GM12873 (cell line): ENCODE measurements around the gene NOL9.

Experiments used
- TF ChIP-seq, protein P1 (sequence below): IDR thresholded peaks from 2 replicates; pipeline ENCODE4 v1.5.1; 2012; ENCODE audit warnings: low read depth, mild to moderate bottlenecking, moderate library complexity, low read length, control low read depth; ENCODE audit not compliant: insufficient read depth; ENCODE audit errors: missing control alignments

NOL9 gene

DNA sequence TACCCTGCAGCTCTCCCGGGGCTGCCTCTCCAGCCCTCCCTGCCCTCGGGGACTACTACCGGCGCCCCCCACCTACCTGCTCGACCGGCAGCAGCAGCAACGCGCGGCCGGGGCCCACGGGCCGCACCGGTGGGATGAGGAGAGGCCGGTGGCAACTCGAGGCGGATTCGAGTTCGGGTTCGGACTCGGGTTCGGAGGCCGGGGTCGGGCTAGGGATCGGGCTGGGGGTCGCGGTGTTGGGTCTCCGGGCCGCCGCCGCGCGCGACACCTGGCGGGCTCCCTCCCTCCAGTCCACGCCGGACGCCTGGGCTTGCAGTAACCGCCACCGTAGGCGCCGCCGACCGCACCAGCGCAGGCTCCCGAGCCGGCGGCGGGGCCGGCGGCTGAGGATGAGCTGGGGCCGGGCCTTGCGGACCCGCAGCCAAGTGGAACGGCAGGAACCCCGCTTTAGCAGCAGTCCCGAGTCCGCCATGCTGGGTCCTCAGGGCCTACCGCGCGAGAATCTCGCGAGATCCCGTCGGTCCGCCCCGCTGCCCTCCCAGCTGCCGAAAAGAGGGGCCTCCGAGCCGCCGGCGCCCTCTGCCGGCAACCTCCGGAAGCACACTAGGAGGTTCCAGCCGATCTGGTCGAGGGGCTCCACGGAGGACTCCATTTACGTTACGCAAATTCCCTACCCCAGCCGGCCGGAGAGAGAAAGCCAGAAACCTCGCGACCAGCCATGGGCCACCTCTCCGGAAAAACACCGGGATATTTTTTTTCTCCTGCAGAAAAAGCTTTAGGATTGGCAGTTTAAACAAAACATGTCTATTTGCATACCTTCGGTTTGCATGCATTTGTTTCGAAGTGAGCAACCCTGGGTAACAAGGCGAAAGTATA is at the start of gene NOL9:
Gene NOL9 (minus strand): TSS at position 483 of the 876 bp plus-strand sequence. CDS start 11 bp downstream, at position 472.
- TF ChIP-seq, protein P1, sequence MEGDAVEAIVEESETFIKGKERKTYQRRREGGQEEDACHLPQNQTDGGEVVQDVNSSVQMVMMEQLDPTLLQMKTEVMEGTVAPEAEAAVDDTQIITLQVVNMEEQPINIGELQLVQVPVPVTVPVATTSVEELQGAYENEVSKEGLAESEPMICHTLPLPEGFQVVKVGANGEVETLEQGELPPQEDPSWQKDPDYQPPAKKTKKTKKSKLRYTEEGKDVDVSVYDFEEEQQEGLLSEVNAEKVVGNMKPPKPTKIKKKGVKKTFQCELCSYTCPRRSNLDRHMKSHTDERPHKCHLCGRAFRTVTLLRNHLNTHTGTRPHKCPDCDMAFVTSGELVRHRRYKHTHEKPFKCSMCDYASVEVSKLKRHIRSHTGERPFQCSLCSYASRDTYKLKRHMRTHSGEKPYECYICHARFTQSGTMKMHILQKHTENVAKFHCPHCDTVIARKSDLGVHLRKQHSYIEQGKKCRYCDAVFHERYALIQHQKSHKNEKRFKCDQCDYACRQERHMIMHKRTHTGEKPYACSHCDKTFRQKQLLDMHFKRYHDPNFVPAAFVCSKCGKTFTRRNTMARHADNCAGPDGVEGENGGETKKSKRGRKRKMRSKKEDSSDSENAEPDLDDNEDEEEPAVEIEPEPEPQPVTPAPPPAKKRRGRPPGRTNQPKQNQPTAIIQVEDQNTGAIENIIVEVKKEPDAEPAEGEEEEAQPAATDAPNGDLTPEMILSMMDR, result peak; percentile 93

DNA sequence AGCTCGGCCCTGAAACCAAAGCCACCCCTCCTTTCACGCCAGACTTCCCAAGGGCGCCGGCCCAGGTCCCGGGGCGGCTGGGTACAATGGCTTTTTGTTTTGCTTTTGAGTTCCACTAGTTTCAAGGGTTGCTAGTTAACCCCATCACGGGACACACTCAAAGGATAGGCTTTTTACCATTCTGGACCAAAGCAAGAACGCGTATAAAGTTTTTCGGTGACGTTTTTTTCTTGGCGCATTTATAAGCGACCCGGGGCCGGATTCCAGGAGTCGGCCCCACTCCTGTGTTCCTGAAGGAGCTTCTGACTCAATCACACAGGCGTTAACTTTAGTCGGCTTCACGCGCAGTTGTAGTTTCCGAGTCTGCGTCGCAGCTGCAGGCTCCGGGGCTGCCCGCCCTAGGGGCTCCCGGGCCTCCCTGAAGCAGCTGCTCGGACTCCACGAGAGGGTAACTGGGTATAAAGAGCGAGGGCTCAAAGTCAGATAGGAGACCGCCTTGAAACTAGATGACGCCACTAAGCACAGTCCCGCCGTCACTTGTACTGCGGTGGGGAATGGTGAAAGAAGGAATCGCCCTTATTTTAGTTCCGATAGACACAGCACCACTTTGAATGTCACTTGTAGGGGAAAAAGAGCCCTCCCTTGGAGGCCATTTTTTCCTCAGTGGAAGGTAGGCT is 49.1 kb upstream of the NOL9 start:
- TF ChIP-seq, protein P1, result no peak

DNA sequence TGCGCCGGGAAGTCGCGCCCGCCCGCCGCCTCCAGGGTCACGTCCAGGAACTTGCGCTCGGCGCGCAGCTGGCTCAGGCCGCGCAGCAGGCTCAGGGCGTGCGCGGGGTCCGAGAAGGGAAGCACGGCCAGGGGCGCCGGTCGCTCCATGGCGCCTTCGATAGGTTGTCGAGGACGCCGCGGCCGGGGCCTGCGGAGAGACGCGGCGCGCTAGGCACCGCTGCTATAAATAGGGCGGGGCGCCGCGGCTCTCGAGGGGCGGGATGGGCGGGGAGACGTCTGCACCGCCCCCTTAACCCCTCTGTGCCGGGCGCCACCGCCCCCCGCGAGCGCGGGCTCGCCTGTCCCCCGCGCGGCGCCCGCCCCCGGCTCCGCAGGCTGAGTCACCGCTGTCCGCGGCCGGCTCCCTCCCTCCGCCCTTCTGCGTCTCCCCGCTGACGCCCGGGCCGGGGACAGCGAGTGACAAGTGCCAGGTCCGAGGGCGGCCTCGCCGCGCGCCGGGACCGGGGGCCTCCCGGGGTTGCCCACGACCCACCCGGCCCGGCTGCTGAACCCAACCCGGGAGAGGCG is 48.4 kb upstream of the NOL9 start, which contains the start of gene KLHL21:
Gene KLHL21 (minus strand): TSS at position 201 of the 569 bp plus-strand sequence. CDS start 52 bp downstream, at position 149.
- TF ChIP-seq, protein P1, result no peak

DNA sequence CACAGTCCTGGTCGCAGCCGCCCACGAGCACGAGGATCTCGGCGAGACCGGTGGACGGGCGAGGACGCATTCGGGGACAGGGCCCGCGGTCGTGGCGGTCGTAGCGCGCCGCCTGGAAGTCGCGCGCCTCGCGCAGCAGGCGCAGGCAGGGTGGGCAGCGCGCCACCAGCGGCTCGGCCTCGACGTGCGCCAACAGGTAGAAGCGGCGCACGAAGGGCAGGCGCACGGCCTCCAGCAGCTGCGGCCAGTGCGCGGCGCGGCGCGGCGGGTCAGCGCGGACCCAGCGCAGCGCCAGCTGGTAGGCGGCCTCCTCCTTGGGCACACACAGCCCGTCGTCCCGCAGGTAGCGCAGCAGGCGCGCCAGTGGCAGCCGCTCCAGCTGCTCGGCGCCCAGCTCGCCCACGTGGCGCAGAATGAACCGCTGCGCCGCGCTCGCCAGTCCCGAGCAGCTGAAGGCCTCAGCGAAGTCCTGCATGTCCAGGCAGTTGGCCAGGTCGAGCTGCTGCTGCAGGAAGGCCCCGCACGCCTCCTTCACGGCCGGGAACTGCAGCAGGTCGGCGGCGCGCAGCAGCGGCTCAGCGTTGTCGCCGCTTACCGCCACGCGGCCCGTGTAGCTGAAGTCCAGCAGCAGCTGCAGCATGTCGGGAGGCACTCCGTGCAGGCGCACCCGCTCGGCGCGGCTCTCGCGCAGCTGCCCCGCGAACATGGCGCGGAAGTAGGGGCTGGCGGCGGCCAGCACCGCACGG is 47.8 kb upstream of the NOL9 start:
- TF ChIP-seq, protein P1, result no peak

DNA sequence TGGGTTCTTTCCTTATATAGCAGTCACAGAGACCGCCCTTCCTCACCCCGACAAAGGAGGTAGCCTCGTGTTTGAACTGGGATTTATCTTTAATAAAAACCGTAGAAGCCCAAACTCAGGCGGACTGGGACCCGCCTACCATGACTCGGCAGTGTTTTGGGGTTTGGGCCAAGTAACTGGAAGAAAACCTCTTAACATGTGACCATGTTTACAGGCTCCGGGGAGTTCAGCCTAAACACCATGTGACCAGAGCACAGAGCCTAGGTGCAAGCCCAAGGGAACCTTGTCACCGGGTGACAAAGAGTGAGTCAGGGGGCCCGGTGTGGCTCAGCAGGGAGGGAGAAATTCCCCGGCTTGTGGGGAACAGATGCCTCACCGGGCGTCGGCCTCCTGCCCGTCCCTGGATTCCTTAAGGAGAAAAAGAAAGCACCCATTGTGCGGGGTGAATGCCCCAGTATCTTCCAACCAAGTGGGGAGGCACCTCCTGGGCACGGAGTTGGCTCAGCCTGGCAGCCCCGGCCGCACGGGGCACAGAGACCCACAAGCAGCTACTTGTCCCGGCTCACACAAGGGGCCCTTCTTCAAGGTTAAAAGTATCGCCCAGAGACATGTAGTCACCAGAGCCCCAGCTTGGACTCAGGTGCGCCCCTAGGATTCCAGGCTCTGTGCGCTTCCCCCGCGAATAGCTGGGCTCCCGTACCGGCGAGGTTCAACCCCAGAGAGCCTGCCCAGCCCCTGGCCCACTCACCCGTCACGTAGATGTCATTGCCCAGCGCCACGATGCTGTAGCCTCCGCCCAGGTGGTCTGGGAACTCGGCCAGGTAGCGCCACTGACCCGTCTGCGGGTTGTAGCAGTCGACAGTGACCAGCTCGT is 47.0 kb upstream of the NOL9 start:
- TF ChIP-seq, protein P1, result no peak

DNA sequence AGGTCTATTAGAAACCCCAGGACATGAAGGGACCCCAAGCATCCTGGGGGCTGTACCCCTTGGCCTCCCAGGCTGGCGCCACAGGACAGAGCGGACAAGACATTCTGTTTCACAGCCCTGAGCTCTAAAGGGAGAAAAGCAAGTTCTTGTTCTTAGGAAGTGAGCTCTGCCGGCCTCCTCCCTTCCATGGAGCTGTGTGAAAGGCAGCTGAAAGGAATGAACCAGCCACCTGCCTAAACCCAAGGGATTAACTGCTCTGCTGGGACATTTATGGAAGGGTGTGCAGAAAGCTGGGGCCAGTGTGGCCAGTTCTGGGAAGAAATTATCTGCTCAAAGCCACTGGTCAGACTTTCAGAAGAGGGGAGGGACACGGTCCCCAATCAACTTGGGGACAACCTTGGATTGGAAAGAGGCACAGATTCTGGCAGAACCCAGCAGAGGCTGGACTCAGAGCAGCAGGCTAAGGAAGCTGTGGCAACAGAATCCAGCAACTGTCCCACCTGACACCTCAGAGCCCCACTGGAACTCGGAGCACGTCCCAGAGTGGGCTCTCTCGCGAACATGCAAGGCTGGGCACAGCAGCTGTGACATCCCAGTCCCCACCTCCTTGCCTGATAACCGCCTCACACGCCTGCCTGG is 46.2 kb upstream of the NOL9 start:
- TF ChIP-seq, protein P1, result no peak
